ENCODE data around the gene PTPN4. TPM values are rescaled to one million over a fixed set of nuclear protein-coding genes. Genes with fewer than 3 reads are reported as not detected.

The PTPN4 gene
- total RNA-seq, 5 donors from 2014 or later (not counting 1 experiment from before 2014, with no cell fraction given): 105 to 134 (median 126) TPM

GRCh38 chr2:119810049-119810630 lies 50.4 kb downstream of the PTPN4 start:
- peak overlapping the region in 1 of 2 donors; percentile 18 for H3K27ac Mint-ChIP-seq

GRCh38 chr2:119814216-119814615 lies 54.5 kb downstream of the PTPN4 start:
- Histone ChIP-seq H3K27me3 (replicated peaks in 1 of 2; ENCODE audit: control insufficient read depth in 2 of 2, extremely low read depth in 1 of 2, insufficient read depth in 2 of 2, low read length in 1 of 2) (no peaks in the 10 kb centered on the region), H3K4me3 (ENCODE audit: control insufficient read depth in 1 of 2, extremely low read depth in 1 of 2, low read length in 1 of 2) (no peak overlapping the region), H3K9me3 (peaks cover 3% of the 10 kb centered on the region), H3K4me1 (ENCODE audit: control insufficient read depth in 1 of 2, extremely low read depth in 1 of 2, insufficient read depth in 2 of 2, low read length in 2 of 2) (no peaks in the 10 kb centered on the region), H3K36me3 (ENCODE audit: control insufficient read depth in 2 of 2, extremely low read depth in 1 of 2, insufficient read depth in 1 of 2, low read length in 1 of 2) (peaks cover 0 to 22% of the 10 kb centered on the region in 2 donors), H3K27ac (ENCODE audit: low read length) (no peak overlapping the region)
- DNase-seq (no peak), ATAC-seq (replicated peaks in 1 of 4) (no peak)
- Mint-ChIP-seq H3K4me1 (peaks cover 24 to 36% (median 27%) of the 10 kb centered on the region in 3 donors), H3K4me3 (no peak overlapping the region), H3K27ac (peak overlapping the region in 1 of 2 donors; percentile 66), H3K27me3 (no peaks in the 10 kb centered on the region), H3K36me3 (peaks cover 69% of the 10 kb centered on the region), H3K9me3 (peaks cover 10 to 12% (median 11%) of the 10 kb centered on the region in 3 donors)
- CTCF ChIA-PET: no interaction called here
- POLR2A ChIA-PET: no interaction called here

More at GRCh38 chr2:119810049-119810630, 50.4 kb downstream of the PTPN4 start:
- H3K4me1 ChIP-seq (ENCODE audit: control insufficient read depth in 1 of 2, extremely low read depth in 1 of 2, insufficient read depth in 2 of 2, low read length in 2 of 2): no peaks in the 10 kb centered on the region
- Mint-ChIP-seq H3K4me1 (peaks cover 51 to 54% (median 53%) of the 10 kb centered on the region in 3 donors), H3K4me3 (no peak overlapping the region), H3K36me3 (peaks cover 58% of the 10 kb centered on the region), H3K9me3 (peaks cover 0 to 3% (median 1%) of the 10 kb centered on the region in 3 donors), H3K27me3 (no peaks in the 10 kb centered on the region)
- DNase-seq: no peak
- ChIA-PET POLR2A (no interaction called here), CTCF (no interaction called here)
- no peaks in the 10 kb centered on the region for H3K27me3 ChIP-seq (replicated peaks in 1 of 2; ENCODE audit: control insufficient read depth in 2 of 2, extremely low read depth in 1 of 2, insufficient read depth in 2 of 2, low read length in 1 of 2)
- ATAC-seq (replicated peaks in 1 of 4): no peak
- peaks cover 0 to 15% of the 10 kb centered on the region in 2 donors for H3K36me3 ChIP-seq (ENCODE audit: control insufficient read depth in 2 of 2, extremely low read depth in 1 of 2, insufficient read depth in 1 of 2, low read length in 1 of 2)
- no peak overlapping the region for H3K4me3 ChIP-seq (ENCODE audit: control insufficient read depth in 1 of 2, extremely low read depth in 1 of 2, low read length in 1 of 2)
- H3K9me3 ChIP-seq: no peaks in the 10 kb centered on the region
- H3K27ac ChIP-seq (ENCODE audit: low read length): no peak overlapping the region
- WGBS (ENCODE audit: insufficient coverage): no CpG with 5 or more reads among the region's 2 CpGs

- peaks cover 10 to 12% (median 11%) of the 10 kb centered on the region in 3 donors for H3K9me3 Mint-ChIP-seq
- peaks cover 49% of the 10 kb centered on the region for H3K36me3 Mint-ChIP-seq
- DNase-seq: no peak
- Histone ChIP-seq H3K4me3 (ENCODE audit: control insufficient read depth in 1 of 2, extremely low read depth in 1 of 2, low read length in 1 of 2) (no peak overlapping the region), H3K27ac (ENCODE audit: low read length) (no peak overlapping the region), H3K27me3 (replicated peaks in 1 of 2; ENCODE audit: control insufficient read depth in 2 of 2, extremely low read depth in 1 of 2, insufficient read depth in 2 of 2, low read length in 1 of 2) (no peaks in the 10 kb centered on the region), H3K36me3 (ENCODE audit: control insufficient read depth in 2 of 2, extremely low read depth in 1 of 2, insufficient read depth in 1 of 2, low read length in 1 of 2) (peaks cover 0 to 7% of the 10 kb centered on the region in 2 donors), H3K4me1 (ENCODE audit: control insufficient read depth in 1 of 2, extremely low read depth in 1 of 2, insufficient read depth in 2 of 2, low read length in 2 of 2) (peaks cover 0 to 4% of the 10 kb centered on the region in 2 experiments), H3K9me3 (peaks cover 3% of the 10 kb centered on the region)
- ATAC-seq (replicated peaks in 1 of 4): no peak
- no peak overlapping the region for H3K4me3 Mint-ChIP-seq
- H3K4me1 Mint-ChIP-seq: peaks cover 39 to 57% (median 52%) of the 10 kb centered on the region in 3 donors
- ChIA-PET CTCF (interaction anchor here in 1 of 2 donors (0.5 kb wide), 1 partner anchor 38 kb away, joined by 3 read pairs; no protein-coding TSS in a partner anchor), POLR2A (no interaction called here)
- WGBS (ENCODE audit: insufficient coverage): no CpG with 5 or more reads among the region's 2 CpGs
- H3K27me3 Mint-ChIP-seq: no peaks in the 10 kb centered on the region
- peak overlapping the region; percentile 55 to 71 for H3K27ac Mint-ChIP-seq
Measured at GRCh38 chr2:119818792-119819191, 59.1 kb downstream of the PTPN4 start.

- POLR2A ChIA-PET: no interaction called here
- WGBS (ENCODE audit: insufficient coverage): 100% methylated on average over 3 of the region's 6 CpGs
- Mint-ChIP-seq H3K4me1 (peaks cover 40 to 57% (median 54%) of the 10 kb centered on the region in 3 donors), H3K27me3 (no peaks in the 10 kb centered on the region), H3K27ac (peak overlapping the region; percentile 52 to 60), H3K9me3 (peaks cover 10 to 12% (median 11%) of the 10 kb centered on the region in 3 donors), H3K4me3 (no peak overlapping the region), H3K36me3 (peaks cover 41% of the 10 kb centered on the region)
- CTCF ChIA-PET: interaction anchor here (0.7 to 1.9 kb wide), 6 partner anchors 10 to 116 kb away, joined by 3 to 5 read pairs (median 4); partner anchors contain the start of gene PTPN4 (in 1 of the 2)
- H3K27ac ChIP-seq (ENCODE audit: low read length): no peak overlapping the region
- H3K27me3 ChIP-seq (replicated peaks in 1 of 2; ENCODE audit: control insufficient read depth in 2 of 2, extremely low read depth in 1 of 2, insufficient read depth in 2 of 2, low read length in 1 of 2): no peaks in the 10 kb centered on the region
- ATAC-seq (replicated peaks in 1 of 4) (no peak), DNase-seq (no peak)
- no peak overlapping the region for H3K4me3 ChIP-seq (ENCODE audit: control insufficient read depth in 1 of 2, extremely low read depth in 1 of 2, low read length in 1 of 2)
- peaks cover 3% of the 10 kb centered on the region for H3K9me3 ChIP-seq
- H3K4me1 ChIP-seq (ENCODE audit: control insufficient read depth in 1 of 2, extremely low read depth in 1 of 2, insufficient read depth in 2 of 2, low read length in 2 of 2): peaks cover 0 to 4% of the 10 kb centered on the region in 2 experiments
- H3K36me3 ChIP-seq (ENCODE audit: control insufficient read depth in 2 of 2, extremely low read depth in 1 of 2, insufficient read depth in 1 of 2, low read length in 1 of 2): peaks cover 0 to 7% of the 10 kb centered on the region in 2 donors
Measured at GRCh38 chr2:119819846-119820245, 60.1 kb downstream of the PTPN4 start.

DNA sequence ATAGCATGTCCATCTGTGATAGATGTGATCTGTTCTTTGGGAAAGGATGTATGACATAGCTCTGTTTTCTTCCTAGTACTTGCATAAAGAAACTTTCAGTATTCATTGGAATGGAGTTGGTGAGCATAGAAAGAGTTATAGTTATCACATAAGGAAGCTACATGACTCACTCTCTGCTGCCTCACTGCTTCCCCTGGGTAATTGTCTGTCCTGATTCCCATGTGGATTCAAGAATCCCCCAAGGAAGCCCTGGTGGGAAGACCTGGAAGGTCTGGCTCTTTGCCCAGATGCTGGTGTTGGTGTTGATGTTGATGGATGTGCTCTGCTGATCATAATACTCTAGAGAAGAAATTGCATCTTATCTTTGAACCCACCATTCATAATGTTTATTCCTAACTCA lies 60.6 kb downstream of the PTPN4 start:
- peak overlapping the region; percentile 60 to 71 for H3K27ac Mint-ChIP-seq
- H3K9me3 Mint-ChIP-seq: peaks cover 10 to 12% (median 11%) of the 10 kb centered on the region in 3 donors
- ATAC-seq (replicated peaks in 1 of 4) (no peak), DNase-seq (no peak)
- H3K27me3 Mint-ChIP-seq: no peaks in the 10 kb centered on the region
- Histone ChIP-seq H3K27me3 (replicated peaks in 1 of 2; ENCODE audit: control insufficient read depth in 2 of 2, extremely low read depth in 1 of 2, insufficient read depth in 2 of 2, low read length in 1 of 2) (no peaks in the 10 kb centered on the region), H3K4me1 (ENCODE audit: control insufficient read depth in 1 of 2, extremely low read depth in 1 of 2, insufficient read depth in 2 of 2, low read length in 2 of 2) (peaks cover 0 to 4% of the 10 kb centered on the region in 2 experiments), H3K27ac (ENCODE audit: low read length) (no peak overlapping the region), H3K4me3 (ENCODE audit: control insufficient read depth in 1 of 2, extremely low read depth in 1 of 2, low read length in 1 of 2) (no peak overlapping the region), H3K36me3 (ENCODE audit: control insufficient read depth in 2 of 2, extremely low read depth in 1 of 2, insufficient read depth in 1 of 2, low read length in 1 of 2) (peaks cover 0 to 7% of the 10 kb centered on the region in 2 donors), H3K9me3 (peaks cover 3% of the 10 kb centered on the region)
- H3K36me3 Mint-ChIP-seq: peaks cover 37% of the 10 kb centered on the region
- H3K4me1 Mint-ChIP-seq: peaks cover 40 to 53% (median 52%) of the 10 kb centered on the region in 3 donors
- H3K4me3 Mint-ChIP-seq: no peak overlapping the region
- ChIA-PET CTCF (interaction anchor here (0.7 to 1.9 kb wide), 10 partner anchors 9 to 289 kb away, joined by 3 to 6 read pairs (median 4); partner anchors contain the start of gene PTPN4 (in 1 of the 2)), POLR2A (interaction anchor here in 1 of 2 donors (0.6 to 0.7 kb wide), 2 partner anchors 54 to 239 kb away, joined by 4 to 6 read pairs; no protein-coding TSS in a partner anchor)

DNA sequence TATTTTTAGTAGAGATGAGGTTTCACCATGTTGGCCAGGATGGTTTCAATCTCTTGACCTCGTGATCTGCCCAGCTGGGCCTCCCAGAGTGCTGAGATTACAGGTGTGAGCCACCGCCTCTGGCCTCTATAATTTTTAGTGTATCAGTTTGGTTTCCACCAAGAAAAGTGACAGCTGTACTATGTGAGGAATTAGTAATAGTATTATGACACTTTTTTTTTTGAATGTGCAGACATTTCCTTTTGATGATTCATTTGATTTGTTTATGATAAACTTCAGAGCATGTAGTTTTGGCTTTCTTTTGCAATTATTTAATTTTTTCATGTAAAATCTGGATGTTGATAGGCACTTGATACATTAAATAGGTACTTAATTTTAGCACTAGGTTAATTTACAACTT lies 61.5 kb downstream of the PTPN4 start:
- H3K27ac Mint-ChIP-seq: peak overlapping the region; percentile 57 to 66
- Histone ChIP-seq H3K27ac (ENCODE audit: low read length) (no peak overlapping the region), H3K27me3 (replicated peaks in 1 of 2; ENCODE audit: control insufficient read depth in 2 of 2, extremely low read depth in 1 of 2, insufficient read depth in 2 of 2, low read length in 1 of 2) (no peaks in the 10 kb centered on the region), H3K4me1 (ENCODE audit: control insufficient read depth in 1 of 2, extremely low read depth in 1 of 2, insufficient read depth in 2 of 2, low read length in 2 of 2) (peaks cover 0 to 4% of the 10 kb centered on the region in 2 experiments), H3K4me3 (ENCODE audit: control insufficient read depth in 1 of 2, extremely low read depth in 1 of 2, low read length in 1 of 2) (no peak overlapping the region), H3K36me3 (ENCODE audit: control insufficient read depth in 2 of 2, extremely low read depth in 1 of 2, insufficient read depth in 1 of 2, low read length in 1 of 2) (peaks cover 0 to 7% of the 10 kb centered on the region in 2 donors), H3K9me3 (peaks cover 3% of the 10 kb centered on the region)
- H3K4me3 Mint-ChIP-seq: no peak overlapping the region
- DNase-seq (peak in 1 of 35 experiments; percentile 6), ATAC-seq (replicated peaks in 1 of 4) (peak in 1 of 4 experiments; percentile 32)
- H3K36me3 Mint-ChIP-seq: peaks cover 34% of the 10 kb centered on the region
- ChIA-PET CTCF (interaction anchor here (0.7 to 1.9 kb wide), 7 partner anchors 8 to 59 kb away, joined by 3 to 9 read pairs (median 4); no protein-coding TSS in a partner anchor), POLR2A (interaction anchor here in 1 of 2 donors (0.8 kb wide), 1 partner anchor 61 kb away, joined by 6 read pairs; the partner anchor contains the start of gene PTPN4)
- 22% methylated on average over 2 of the region's 2 CpGs for WGBS (ENCODE audit: insufficient coverage)
- no peaks in the 10 kb centered on the region for H3K27me3 Mint-ChIP-seq
- peaks cover 10 to 12% (median 11%) of the 10 kb centered on the region in 3 donors for H3K9me3 Mint-ChIP-seq
- peaks cover 44 to 59% (median 59%) of the 10 kb centered on the region in 3 donors for H3K4me1 Mint-ChIP-seq
